Measurements from ENCODE around the gene SPOCD1. TPM values are rescaled to one million over a fixed set of nuclear protein-coding genes. Genes with fewer than 3 reads are reported as not detected.

The SPOCD1 gene
- total RNA-seq, 1 experiment from 2014 or later: 0.54 TPM

- H3K27me3 ChIP-seq (ENCODE audit: control insufficient read depth, insufficient read depth, low read length): no peaks in the 10 kb centered on the region
- H3K36me3 ChIP-seq (ENCODE audit: control insufficient read depth, insufficient read depth, low read length): no peaks in the 10 kb centered on the region
- H3K27ac ChIP-seq (ENCODE audit: low read length): no peak overlapping the region
- no peak for DNase-seq (ENCODE audit: low read depth, low spot score)
- no peak overlapping the region for H3K4me3 ChIP-seq (ENCODE audit: low read depth in 2 of 2, low read length in 2 of 2)
- ATAC-seq: no peak
- H3K4me1 ChIP-seq (ENCODE audit: control insufficient read depth, insufficient read depth, low read length): no peaks in the 10 kb centered on the region
- ChIA-PET CTCF (no interaction called here), POLR2A (no interaction called here)
- intact Hi-C loops (cut with micrococcal nuclease; ENCODE audit: unreplicated experiment) (no loop called here), in situ Hi-C loops (cut with HindIII; ENCODE audit: low pct_unique_long_range_greater_than_20kb, low sequenced_read_pairs) (no loop called here)
- BruUV-seq (replicated peaks): no TSS peak
- no peaks in the 10 kb centered on the region for H3K9me3 ChIP-seq (ENCODE audit: control insufficient read depth, insufficient read depth, low read depth, low read length)
- TF ChIP-seq SIN3A (IDR thresholded peaks at IDR 0.05; ENCODE audit: borderline replicate concordance, insufficient read depth, low read depth, low read length): no peak
- TF ChIP-seq POLR2AphosphoS5 (IDR thresholded peaks at IDR 0.05; ENCODE audit: low read depth, low read length): no peak
- no peak for TF ChIP-seq TCF7L2 (IDR thresholded peaks at IDR 0.05; ENCODE audit: low read depth, low read length)
- TF ChIP-seq, protein P1, sequence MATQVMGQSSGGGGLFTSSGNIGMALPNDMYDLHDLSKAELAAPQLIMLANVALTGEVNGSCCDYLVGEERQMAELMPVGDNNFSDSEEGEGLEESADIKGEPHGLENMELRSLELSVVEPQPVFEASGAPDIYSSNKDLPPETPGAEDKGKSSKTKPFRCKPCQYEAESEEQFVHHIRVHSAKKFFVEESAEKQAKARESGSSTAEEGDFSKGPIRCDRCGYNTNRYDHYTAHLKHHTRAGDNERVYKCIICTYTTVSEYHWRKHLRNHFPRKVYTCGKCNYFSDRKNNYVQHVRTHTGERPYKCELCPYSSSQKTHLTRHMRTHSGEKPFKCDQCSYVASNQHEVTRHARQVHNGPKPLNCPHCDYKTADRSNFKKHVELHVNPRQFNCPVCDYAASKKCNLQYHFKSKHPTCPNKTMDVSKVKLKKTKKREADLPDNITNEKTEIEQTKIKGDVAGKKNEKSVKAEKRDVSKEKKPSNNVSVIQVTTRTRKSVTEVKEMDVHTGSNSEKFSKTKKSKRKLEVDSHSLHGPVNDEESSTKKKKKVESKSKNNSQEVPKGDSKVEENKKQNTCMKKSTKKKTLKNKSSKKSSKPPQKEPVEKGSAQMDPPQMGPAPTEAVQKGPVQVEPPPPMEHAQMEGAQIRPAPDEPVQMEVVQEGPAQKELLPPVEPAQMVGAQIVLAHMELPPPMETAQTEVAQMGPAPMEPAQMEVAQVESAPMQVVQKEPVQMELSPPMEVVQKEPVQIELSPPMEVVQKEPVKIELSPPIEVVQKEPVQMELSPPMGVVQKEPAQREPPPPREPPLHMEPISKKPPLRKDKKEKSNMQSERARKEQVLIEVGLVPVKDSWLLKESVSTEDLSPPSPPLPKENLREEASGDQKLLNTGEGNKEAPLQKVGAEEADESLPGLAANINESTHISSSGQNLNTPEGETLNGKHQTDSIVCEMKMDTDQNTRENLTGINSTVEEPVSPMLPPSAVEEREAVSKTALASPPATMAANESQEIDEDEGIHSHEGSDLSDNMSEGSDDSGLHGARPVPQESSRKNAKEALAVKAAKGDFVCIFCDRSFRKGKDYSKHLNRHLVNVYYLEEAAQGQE (IDR thresholded peaks at IDR 0.05; ENCODE audit: insufficient read depth in 1 of 2, low read depth in 2 of 2, low read length in 1 of 2): no peak
- TF ChIP-seq CTCF (IDR thresholded peaks at IDR 0.05): no peak
Observed at GRCh38 chr1:31848381-31848897, 32.6 kb upstream of the SPOCD1 start.

GRCh38 chr1:31846484-31846883 lies 30.7 kb upstream of the SPOCD1 start:
- no peaks in the 10 kb centered on the region for H3K9me3 ChIP-seq (ENCODE audit: control insufficient read depth, insufficient read depth, low read depth, low read length)
- intact Hi-C loops (cut with micrococcal nuclease; ENCODE audit: unreplicated experiment): no loop called here
- TF ChIP-seq TCF7L2 (IDR thresholded peaks at IDR 0.05; ENCODE audit: low read depth, low read length): no peak
- no peak for TF ChIP-seq CTCF (IDR thresholded peaks at IDR 0.05)
- no peak for TF ChIP-seq POLR2AphosphoS5 (IDR thresholded peaks at IDR 0.05; ENCODE audit: low read depth, low read length)
- TF ChIP-seq SIN3A (IDR thresholded peaks at IDR 0.05; ENCODE audit: borderline replicate concordance, insufficient read depth, low read depth, low read length): no peak
- TF ChIP-seq, protein P1 (IDR thresholded peaks at IDR 0.05; ENCODE audit: insufficient read depth in 1 of 2, low read depth in 2 of 2, low read length in 1 of 2): no peak
- H3K27ac ChIP-seq (ENCODE audit: low read length): no peak overlapping the region
- DNase-seq (ENCODE audit: low read depth, low spot score): no peak
- H3K36me3 ChIP-seq (ENCODE audit: control insufficient read depth, insufficient read depth, low read length): no peaks in the 10 kb centered on the region
- no peak overlapping the region for H3K4me3 ChIP-seq (ENCODE audit: low read depth in 2 of 2, low read length in 2 of 2)
- CTCF ChIA-PET: no interaction called here
- ATAC-seq: no peak
- in situ Hi-C loops (cut with HindIII; ENCODE audit: low pct_unique_long_range_greater_than_20kb, low sequenced_read_pairs): no loop called here
- H3K4me1 ChIP-seq (ENCODE audit: control insufficient read depth, insufficient read depth, low read length): no peaks in the 10 kb centered on the region
- BruUV-seq (replicated peaks): no TSS peak
- H3K27me3 ChIP-seq (ENCODE audit: control insufficient read depth, insufficient read depth, low read length): no peaks in the 10 kb centered on the region
- POLR2A ChIA-PET: no interaction called here

Data from Panc1 (cell line).